MCF 10A (cell line): ENCODE data around the gene CDH12. TPM values are rescaled to one million over a fixed set of nuclear protein-coding genes. Genes with fewer than 3 reads are reported as not detected.

ENCODE experiments used
- BruUV-seq: library from RNA; stranded (reverse); fragments of 400-500 nt; replicated peaks from 2 replicates; lab custom pipeline; 2021; lab: Mats Ljungman, UMichigan
- CTCF ChIA-PET: fragments of 300-600 bp; sonication (Branson Sonifier 250); formaldehyde crosslinking; extraction: SDS; loops from one replicate; lab custom pipeline; 2021; ENCODE audit warnings: antibody characterized with exemption, inconsistent platforms; lab: Yijun Ruan, JAX
- POLR2A ChIA-PET: fragments of 300-600, 350-650 bp; sonication (Branson Sonifier 250); formaldehyde crosslinking; extraction: SDS; loops from one replicate; lab custom pipeline; 2020; ENCODE audit warnings: antibody characterized with exemption, inconsistent platforms; lab: Yijun Ruan, JAX
- DNase-seq: peaks from one replicate; pipeline ENCODE4 v3.0.0-alpha.2; 2018; ENCODE audit not compliant: unreplicated experiment
- H3K27ac Mint-ChIP-seq: one replicate; pipeline ENCODE4 v1.8.0; 2022; ENCODE audit warnings: mild to moderate bottlenecking, low read depth, mixed read lengths; ENCODE audit not compliant: unreplicated experiment
- H3K27me3 Mint-ChIP-seq: one replicate; pipeline ENCODE4 v1.8.0; 2022; ENCODE audit warnings: mixed read lengths; ENCODE audit not compliant: insufficient read depth, unreplicated experiment
- H3K36me3 Mint-ChIP-seq: one replicate; pipeline ENCODE4 v1.8.0; 2022; ENCODE audit warnings: mild to moderate bottlenecking, moderate library complexity, mixed read lengths; ENCODE audit not compliant: insufficient read depth, unreplicated experiment
- H3K4me1 Mint-ChIP-seq: one replicate; pipeline ENCODE4 v1.8.0; 2022; ENCODE audit warnings: mixed read lengths; ENCODE audit not compliant: insufficient read depth, unreplicated experiment
- H3K4me3 Mint-ChIP-seq: one replicate; pipeline ENCODE4 v1.8.0; 2022; ENCODE audit warnings: mild to moderate bottlenecking, moderate library complexity, mixed read lengths; ENCODE audit not compliant: unreplicated experiment
- H3K9me3 Mint-ChIP-seq: one replicate; pipeline ENCODE4 v1.8.0; 2022; ENCODE audit warnings: mixed read lengths; ENCODE audit not compliant: unreplicated experiment
- CTCF ChIP-seq: fragments of 200-600 bp; IDR thresholded peaks from one replicate; pipeline ENCODE4 v1.8.0; 2022; ENCODE audit warnings: antibody characterized with exemption, mild to moderate bottlenecking; ENCODE audit not compliant: unreplicated experiment
- intact Hi-C: fragments of 100-400 bp; cut with micrococcal nuclease; formaldehyde crosslinking; loops from 2 replicates; pipeline ENCODE4 v1.14.1; 2022
- total RNA-seq: library from RNA; stranded (reverse); gene quantifications from 2 replicates; pipeline ENCODE4 v1.2.3, GENCODE V29; 2022

Gene CDH12
- total RNA-seq, 1 experiment from 2014 or later: not detected

GRCh38 chr5:22591461-22591860, 261.7 kb downstream of the CDH12 start:
- H3K36me3 Mint-ChIP-seq: no peaks in the 10 kb centered on the region
- intact Hi-C loops: no loop called here
- H3K27me3 Mint-ChIP-seq: no peaks in the 10 kb centered on the region
- no TSS peak for BruUV-seq
- TF ChIP-seq CTCF: no peak
- peaks cover 2% of the 10 kb centered on the region for H3K4me1 Mint-ChIP-seq
- no peak overlapping the region for H3K27ac Mint-ChIP-seq
- no peak for DNase-seq
- CTCF ChIA-PET: interaction anchor here (0.5 kb wide), 1 partner anchor 779 kb away, joined by 3 read pairs; no protein-coding TSS in a partner anchor
- H3K9me3 Mint-ChIP-seq: no peaks in the 10 kb centered on the region
- no peak overlapping the region for H3K4me3 Mint-ChIP-seq
- POLR2A ChIA-PET: no interaction called here

- intact Hi-C loops: no loop called here
- Mint-ChIP-seq H3K27me3 (no peaks in the 10 kb centered on the region), H3K4me1 (no peaks in the 10 kb centered on the region), H3K36me3 (no peaks in the 10 kb centered on the region), H3K27ac (no peak overlapping the region), H3K4me3 (no peak overlapping the region), H3K9me3 (no peaks in the 10 kb centered on the region)
- no TSS peak for BruUV-seq
- ChIA-PET POLR2A (no interaction called here), CTCF (no interaction called here)
- TF ChIP-seq CTCF: no peak
- DNase-seq: no peak
These were observed 262.4 kb downstream of the CDH12 start for GRCh38 chr5:22590677-22591268.

GRCh38 chr5:22577711-22578110, 275.4 kb downstream of the CDH12 start:
- Mint-ChIP-seq H3K27ac (no peak overlapping the region), H3K4me1 (peaks cover 5% of the 10 kb centered on the region), H3K4me3 (no peak overlapping the region), H3K36me3 (no peaks in the 10 kb centered on the region), H3K27me3 (no peaks in the 10 kb centered on the region), H3K9me3 (no peaks in the 10 kb centered on the region)
- CTCF ChIA-PET: no interaction called here
- intact Hi-C loops: no loop called here
- no TSS peak for BruUV-seq
- no peak for TF ChIP-seq CTCF
- no peak for DNase-seq
- POLR2A ChIA-PET: no interaction called here

- H3K27ac Mint-ChIP-seq: no peak overlapping the region
- ChIA-PET POLR2A (no interaction called here), CTCF (no interaction called here)
- peaks cover 5% of the 10 kb centered on the region for H3K4me1 Mint-ChIP-seq
- no peak overlapping the region for H3K4me3 Mint-ChIP-seq
- H3K27me3 Mint-ChIP-seq: no peaks in the 10 kb centered on the region
- H3K9me3 Mint-ChIP-seq: no peaks in the 10 kb centered on the region
- no peak for TF ChIP-seq CTCF
- no peak for DNase-seq
- H3K36me3 Mint-ChIP-seq: no peaks in the 10 kb centered on the region
- intact Hi-C loops: no loop called here
- no TSS peak for BruUV-seq
These were observed 276.1 kb downstream of the CDH12 start for GRCh38 chr5:22577006-22577405.
